HG02840 (cell line): ENCODE measurements around the gene CRACR2B.

Experiments used
- ATAC-seq: cut with Tn5 transposase; IDR thresholded peaks from one replicate; pipeline ENCODE4 v1.9.1; 2021; ENCODE audit warnings: mild to moderate bottlenecking, moderate library complexity, moderate number of reproducible peaks; ENCODE audit not compliant: unreplicated experiment, low FRiP score

CRACR2B gene

DNA sequence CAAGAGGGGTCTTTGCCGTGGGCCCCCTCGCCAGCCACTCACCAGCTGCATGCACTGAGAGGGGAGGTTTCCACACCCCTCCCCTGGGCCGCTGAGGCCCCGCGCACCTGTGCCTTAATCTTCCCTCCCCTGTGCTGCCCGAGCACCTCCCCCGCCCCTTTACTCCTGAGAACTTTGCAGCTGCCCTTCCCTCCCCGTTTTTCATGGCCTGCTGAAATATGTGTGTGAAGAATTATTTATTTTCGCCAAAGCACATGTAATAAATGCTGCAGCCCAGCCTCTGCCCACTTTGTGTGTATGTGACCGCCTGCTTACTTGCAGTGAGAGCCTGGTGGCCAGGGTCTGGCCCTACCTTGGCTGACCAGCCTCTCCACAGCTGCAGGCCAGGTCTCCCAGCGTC is 2.8 kb upstream of the CRACR2B start:
- ATAC-seq, result no peak

DNA sequence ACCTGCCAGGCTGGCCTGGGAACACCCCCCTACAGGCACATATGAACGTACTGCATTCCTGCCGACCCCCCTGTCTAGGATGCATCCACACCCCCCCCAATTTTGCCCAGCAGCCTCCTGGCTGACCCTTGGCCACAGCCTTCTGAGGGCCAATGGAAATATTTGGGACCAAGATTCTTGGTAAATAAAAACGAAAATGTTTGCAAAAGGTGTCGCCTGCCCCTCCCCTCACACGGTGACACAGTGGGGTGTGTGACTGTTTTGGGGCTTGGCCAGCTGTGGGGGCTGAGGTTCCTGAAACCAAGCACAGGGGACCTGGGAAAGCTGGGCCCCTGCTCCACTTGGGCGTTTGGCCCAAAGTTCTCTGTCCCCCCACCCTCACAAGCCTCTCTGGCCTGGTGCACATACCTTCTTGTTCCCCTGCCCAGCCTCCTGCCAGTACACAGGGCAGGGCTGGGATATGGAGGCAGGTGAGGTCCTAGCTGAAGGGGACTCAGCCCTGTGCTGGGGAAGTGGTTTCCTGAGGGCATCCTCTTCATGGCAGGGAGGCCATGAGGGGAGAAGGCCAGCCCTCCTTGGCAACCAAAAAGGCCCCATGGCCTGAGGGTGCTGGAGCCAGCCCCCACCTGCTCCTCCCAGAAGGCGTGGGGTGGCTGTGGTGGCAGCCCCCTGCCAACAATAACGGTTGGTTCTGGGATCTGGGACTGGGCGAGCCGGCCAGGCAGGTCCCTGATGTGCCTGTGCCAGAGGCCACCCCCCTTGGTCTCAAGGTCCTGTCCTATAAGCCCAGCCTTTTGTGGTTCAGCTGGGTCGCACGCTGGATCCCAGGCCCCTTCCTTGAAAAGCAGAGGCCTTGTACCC is 2.1 kb upstream of the CRACR2B start:
- no peak for ATAC-seq

DNA sequence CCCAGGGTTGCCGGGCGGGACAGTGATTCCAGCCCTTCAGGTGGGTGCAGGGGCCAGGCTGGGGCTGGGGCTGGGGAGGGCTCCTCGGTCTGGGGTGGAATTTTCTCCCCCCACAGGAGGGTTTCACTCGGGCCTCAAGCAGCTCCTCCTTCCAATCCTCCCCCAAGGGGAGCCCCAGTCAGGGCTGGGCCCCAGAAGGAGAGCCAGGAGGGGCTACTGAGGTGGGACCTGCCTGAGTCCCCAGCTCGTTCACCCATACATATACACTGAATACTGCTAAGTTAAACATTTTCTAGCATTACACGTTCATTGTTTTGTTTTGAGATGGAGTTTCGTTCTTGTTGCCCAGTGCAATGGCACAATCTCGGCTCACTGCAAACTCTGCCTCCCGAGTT is 1.5 kb upstream of the CRACR2B start:
- no peak for ATAC-seq

DNA sequence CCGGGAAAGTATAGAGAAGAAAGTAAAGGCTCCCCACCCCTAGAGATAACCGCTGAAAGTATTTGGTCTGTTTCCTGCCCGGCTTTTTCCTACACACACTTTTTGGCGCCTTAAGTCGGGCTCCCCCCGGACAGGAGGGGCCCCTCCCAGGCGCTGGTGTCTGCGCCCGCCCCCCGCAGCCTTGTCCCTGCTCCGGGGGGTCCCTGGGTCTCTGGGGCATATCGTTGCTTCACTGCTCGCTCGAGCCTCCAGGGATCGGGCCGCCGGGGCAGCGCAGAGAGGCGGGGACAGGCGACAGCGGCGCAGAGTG is 928 bp upstream of the CRACR2B start:
- no peak for ATAC-seq

DNA sequence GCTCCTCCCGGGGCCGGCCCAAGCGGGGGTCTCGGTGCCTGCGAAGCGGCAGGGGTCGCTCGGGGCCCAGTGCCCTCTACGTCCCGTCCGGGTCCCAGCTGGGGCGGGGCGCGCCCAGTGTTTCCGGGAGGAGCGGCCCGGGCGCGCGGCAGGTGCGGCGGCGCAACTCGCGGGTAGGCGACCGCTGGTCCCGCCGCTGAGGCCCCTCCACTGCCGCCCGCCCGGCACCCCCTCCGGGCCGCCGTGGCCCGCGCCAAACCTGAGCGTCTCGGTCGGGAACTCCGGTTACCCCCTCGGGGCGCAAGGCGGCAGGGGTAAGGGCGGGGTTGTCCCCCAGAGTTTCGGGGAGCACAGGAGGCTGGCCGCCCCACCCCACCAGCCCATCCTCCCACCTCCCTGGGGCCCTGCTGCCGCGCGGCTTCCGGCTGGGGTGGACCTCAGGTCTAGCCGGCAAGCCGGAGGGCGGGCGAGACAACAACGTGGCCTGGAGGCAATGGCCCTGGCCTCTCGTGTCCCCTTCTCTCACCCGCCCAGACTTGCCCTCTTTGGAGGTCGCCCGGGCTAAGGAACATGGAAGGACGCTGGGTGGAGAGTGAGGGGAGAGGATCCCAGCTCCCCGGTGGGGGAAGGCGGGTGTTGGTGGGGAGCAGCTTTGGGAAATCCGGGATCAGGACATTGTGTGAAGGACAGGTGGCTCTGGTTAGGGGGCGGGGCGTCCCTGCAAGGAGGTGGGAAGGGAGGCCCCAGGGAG is 398 bp upstream of the CRACR2B start:
- ATAC-seq, result no peak

DNA sequence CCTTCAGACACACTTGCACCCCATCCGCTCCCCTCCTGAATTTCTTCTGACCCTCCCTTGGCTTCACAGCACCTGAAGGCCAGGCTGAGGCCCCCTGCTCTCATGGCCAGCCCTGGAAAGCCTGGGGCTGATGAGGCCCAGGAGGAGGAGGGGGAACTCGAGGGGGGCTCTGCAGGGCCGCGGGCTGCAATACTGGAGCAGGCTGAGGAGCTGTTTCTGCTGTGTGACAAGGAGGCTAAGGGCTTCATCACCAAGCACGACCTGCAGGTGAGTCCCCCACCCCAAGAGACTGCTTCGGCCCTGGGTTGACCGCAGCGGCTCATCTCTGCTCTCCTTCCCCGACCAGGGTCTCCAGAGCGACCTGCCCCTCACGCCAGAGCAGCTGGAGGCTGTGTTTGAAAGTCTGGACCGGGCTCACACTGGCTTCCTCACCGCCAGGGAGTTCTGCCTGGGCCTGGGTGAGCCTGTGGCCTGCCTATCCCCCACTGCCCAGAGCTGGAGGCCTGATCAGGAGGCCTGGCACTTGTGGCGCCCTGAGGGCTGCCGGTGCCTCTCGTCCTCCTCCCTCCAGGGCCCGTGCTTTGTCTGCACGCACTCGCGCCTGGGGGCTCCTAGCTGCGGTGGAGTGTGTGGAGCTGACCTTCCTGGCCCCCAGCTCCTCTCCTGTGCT is 922 bp downstream of the CRACR2B start:
- ATAC-seq, result no peak

DNA sequence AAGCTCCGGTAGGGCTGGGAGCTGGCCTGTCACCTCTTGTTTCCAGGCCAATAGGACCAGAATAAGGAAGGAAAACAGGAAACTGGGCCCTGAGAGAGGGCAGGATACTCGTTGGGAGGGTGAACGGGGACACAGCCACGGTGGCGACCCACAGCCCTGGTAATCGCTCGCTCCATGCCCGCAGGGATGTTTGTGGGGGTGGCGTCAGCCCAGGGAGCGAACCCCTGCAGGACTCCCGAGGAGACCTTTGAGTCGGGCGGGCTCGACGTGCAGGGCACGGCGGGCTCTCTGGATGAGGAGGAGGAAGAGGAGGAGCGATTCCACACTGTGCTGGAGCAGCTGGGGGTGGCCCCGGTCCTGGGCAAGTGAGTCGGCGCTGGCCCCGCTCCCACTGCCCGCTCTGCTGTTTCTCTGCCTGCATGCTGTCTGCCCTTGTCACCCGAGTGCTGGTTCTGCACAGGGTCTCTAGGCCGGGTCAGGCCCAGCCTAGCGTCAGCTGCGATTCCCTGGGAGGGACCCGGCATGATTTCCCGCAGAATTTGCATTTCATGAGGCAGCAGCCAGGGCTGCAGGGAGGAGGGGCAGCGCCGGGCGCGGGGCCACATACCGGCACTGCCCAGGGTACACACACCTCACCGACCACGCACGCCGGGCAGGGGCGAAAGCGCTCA is 1.6 kb downstream of the CRACR2B start:
- no peak for ATAC-seq

DNA sequence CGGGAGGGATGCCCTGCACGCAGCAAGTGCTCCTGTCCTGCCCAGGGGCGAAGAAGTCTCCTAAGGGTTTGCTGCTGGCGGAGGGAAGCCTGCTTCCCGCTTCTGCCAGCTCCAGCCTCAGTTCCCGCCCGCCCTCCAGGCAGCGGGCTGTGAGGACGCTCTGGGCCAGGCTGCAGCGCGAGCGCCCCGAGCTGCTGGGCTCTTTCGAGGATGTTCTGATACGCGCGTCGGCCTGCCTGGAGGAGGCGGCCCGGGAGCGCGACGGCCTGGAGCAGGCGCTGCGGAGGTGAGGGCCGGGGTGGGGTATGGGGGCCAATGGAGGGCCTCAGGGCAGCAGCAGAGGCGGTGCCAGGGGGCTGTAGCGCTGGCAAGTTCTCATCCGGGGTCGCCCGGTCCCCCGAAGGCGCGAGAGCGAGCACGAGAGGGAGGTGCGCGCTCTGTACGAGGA is 2.2 kb downstream of the CRACR2B start:
- ATAC-seq, result no peak

DNA sequence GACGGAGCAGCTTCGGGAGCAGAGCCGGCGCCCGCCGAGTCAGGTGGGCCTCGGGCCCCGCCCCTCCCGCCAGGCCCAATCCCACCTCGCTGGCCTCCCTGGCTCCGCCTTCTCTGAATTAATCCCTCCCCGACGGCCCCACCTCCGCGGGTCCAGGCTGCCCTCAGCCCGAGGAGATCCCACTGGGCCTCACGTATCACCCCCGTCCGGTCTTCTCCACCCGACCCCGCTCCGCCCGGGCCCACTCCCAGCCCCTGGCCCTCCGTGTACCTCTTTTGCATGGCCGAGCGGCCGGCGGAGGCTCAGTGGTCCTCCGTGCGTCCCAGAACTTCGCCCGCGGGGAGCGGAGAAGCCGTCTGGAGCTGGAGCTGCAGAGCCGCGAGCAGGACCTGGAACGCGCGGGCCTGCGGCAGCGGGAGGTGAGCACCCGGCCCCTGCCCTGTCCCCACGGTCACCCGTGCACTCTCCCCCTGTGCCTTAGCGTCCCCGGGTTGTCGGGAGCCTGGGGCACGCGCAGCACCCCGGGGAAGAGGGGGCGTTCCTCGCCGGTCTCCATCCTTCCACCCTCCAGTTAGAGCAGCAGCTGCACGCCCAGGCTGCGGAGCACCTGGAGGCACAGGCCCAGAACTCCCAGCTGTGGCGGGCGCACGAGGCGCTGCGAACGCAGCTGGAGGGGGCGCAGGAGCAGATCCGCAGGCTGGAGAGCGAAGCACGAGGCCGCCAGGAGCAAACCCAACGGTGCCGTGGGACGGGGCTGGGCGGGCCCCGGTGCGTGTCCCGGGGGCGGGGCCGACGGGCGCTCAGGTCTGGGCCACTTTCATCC is 2.8 kb downstream of the CRACR2B start:
- no peak for ATAC-seq

DNA sequence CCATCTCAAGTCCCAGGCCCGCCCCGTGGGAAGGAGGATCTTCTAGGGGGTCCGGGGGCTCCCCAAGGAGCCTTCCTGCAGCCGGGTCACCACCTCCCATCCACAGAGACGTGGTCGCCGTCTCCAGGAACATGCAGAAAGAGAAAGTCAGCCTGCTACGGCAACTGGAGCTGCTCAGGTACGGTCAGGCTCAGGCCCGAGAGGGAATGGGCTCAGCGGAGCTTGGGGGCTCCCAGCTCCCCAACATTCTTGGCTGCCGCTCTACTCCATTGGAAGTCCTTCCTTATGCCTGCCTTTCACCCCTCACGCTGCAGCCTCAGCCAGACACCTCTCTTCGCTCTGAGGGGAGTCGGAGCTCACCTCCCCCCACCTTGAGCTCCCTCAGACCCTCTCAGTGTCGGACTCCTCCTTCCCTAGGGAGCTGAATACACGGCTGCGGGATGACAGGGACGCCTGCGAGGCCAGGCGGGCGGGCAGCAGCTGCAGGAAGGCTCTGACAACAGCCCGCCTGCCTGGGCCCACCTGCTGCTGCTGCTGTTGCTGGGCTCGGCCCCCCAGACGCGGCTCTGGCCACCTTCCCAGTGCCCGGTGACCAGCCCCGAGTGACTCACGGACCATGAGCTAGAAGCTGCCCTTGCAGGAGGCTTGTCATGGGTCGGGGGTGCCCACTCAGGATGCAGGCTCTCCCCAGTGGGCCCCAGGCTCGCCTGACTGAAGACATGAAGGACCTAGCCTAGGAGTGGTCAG is 3.6 kb downstream of the CRACR2B start:
- ATAC-seq, result no peak

DNA sequence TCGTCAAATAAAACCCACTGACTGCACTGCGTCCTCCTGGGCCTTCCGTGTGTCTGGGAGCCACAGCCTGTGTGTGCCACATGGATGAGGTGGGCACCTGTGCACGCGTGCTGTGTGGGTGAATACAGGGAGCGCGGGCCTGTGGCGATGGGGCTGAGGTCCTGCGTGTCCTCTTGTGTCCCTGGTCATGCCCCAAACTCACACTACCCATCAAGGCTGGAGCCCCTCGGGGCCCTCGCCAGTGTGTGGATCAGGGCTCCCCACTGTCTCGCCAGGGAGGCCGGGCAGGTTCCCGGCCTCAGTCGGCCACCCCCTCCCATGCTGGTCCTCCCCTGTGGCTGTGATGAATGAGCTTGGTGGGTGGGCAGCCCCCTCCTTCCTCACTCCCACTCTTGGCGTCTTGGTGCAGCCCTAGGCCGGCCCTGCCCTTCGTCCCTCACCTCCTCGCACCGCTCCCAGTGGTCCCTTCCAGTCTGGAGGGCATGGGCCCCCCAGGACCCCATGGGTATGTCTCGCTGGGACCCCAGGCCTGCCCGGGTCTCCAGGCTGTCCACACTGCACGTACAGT is 4.3 kb downstream of the CRACR2B start:
- no peak for ATAC-seq

DNA sequence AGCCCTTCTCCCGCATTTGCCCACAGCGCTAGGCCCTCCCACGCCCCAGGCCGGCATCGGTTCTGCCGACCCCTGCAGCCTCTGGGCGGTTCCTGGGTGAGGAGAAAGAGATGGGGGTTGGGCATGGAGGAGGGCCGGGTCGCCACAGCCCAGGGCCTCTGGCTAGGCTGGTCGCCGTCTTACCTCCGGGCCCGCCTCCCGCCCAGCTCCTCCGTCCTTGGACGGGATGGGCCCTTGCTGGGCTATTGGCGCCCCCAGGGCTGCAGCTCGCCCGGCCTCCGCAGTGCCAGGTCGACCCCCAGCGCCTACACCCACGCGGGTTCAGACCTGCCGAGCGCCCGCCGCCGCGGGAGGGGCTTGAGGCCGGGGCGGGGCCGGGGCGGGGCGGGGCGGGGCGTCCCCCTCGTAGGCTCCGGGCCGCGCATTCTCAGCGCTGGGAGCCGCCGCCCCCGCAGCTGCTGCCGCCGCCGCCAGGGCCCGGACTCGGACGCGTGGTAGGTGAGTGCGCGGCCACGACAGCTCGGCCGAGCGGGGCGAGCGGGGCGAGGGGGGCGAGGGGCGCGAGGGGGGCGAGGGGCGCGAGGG is 4.9 kb downstream of the CRACR2B start, which contains the start of gene CD151:
TSS of gene CD151 (plus strand) at position 424 of the 585 bp plus-strand sequence. CDS start 3,118 bp downstream, outside the sequence.
- no peak for ATAC-seq

DNA sequence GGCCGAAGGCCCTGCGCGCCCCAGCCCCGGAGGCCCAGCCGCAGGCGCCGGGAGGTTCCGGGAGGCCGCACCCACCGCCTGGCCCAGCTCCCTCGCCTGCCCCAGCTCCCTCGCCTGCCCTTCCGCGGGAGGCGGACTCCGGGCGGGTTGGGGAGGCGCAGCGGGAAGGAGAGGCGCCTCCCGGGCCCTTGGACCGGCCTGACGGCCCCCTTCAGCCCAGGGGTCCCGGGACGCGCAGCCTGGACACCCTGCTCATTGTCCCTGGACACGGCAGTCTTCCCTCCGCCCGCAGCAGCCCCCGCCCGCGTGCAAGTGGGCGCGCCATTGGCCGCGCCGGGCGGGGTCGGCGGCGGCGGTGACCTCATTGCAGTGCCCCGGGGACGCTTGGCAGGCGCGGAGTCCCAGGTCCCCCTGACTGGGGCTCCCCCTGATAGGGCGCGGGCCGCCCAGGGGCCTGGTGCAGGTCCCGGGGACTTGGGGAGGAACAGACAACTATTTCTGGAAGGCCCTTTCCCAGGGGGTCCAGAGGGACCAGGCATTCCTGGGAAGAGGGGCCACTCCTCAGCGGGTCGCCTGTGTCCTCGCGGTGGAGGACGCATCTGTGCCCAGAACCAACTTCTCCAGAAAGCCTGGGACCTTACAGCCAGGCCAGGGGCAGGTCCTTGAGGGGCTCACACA is 5.5 kb downstream of the CRACR2B start:
- ATAC-seq, result no peak

DNA sequence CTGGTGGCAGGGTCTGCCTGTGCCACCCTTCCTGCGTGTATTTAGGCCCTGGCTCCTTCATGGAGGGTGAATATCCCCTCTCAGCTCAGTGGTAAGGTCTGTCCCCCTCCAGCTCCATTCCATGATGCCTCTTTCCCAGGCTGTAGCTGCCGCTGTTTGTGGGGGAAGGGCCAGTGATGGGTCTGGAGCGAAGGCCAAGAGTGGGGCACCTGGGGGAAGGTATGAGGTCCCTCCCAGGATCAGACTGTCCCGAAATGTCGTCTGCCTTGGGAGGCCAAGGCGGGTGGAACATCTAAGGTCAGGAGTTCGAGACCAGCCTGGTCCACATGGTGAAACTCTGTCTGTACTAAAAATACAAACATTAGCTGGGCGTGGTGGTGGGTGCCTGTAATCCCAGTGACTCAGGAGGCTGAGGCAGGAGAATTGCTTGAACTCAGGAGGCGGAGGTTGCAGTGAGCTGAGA is 6.2 kb downstream of the CRACR2B start:
- ATAC-seq, result no peak

DNA sequence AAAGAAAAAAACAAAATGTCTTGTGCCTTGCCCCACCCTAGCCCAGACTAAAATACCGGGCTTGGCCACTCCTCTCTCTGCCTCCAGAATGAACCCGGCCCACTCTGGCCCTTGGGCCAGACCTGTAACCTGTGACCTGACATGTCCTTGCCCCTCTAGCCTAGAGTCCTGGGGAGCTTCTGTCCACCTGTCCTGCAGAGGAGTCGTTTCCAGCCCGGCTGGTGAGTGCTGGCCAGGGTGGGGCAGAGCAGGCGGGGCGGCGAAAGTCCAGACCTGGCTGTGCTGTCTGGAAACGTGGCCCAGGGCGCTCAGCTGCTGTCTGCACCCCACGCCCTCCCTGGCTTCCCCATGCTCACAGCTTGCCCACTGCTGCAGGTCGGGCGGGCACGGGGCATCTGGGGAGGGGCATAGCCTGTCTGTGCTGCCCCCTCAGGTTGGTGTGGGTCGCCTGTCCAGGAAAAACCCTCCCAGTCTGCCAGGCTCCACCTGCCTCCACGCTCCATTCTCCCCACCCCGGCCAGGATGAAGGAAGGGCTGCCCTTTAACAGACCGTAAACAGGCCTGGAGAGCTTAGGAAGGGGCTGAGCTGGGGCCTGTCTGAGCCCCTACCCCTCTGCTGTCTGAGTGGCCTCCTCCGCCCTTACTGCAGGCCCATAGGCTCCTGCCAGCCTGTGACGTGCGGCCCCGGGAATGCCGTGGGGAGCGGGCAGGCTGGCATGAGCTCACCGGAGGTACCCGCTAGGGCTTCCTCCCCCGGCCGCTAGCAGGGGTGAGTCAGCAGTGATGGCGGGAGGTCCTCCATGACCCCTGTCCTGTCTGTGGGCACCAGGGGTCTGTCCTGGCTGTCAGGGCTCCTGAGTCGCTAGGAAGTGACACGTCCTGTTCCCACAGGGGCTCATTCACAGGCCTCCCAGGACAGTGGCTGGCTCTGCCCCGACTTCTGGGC is 6.9 kb downstream of the CRACR2B start:
- no peak for ATAC-seq

DNA sequence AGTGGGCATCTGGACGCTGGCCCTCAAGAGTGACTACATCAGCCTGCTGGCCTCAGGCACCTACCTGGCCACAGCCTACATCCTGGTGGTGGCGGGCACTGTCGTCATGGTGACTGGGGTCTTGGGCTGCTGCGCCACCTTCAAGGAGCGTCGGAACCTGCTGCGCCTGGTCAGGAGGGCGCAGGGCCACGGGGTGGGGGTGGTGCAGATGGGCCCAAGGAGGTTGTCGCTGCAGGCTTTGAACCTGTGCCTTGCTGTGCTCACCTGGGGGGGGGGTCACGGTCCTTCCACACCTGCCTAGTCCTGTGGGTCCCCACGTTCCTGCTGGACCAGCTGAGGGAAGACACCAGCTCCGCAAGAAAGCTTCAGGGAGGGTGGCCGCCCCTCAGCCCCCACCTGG is 8.6 kb downstream of the CRACR2B start:
- ATAC-seq, result no peak

DNA sequence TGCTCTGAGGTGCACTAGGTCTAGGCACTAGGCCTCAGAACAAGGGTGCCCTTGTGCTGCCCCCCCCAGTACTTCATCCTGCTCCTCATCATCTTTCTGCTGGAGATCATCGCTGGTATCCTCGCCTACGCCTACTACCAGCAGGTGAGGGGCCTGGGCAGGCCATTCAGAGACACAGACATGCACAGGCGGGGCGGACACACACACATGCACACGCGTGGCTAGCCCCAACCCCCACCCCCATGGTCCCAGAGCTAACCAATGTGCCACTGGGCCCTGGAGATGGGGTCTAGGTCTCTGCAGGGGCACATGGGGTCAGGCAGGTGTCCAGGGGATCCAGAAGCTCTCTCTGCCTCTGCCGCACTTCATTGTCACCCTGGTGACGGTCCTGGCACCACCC is 9.0 kb downstream of the CRACR2B start:
- no peak for ATAC-seq
